ENCODE results near the gene GPX6. TPM values are rescaled to one million over a fixed set of nuclear protein-coding genes. Genes with fewer than 3 reads are reported as not detected.

Gene GPX6
- total RNA-seq, 1 experiment from 2014 or later: not detected

GRCh38 chr6:28491984-28492317 is 23.6 kb downstream of the GPX6 start:
- H3K27me3 ChIP-seq (replicated peaks; ENCODE audit: insufficient read depth, low read depth, low read length, poor library complexity): no peaks in the 10 kb centered on the region
- BruUV-seq (replicated peaks): no TSS peak
- intact Hi-C loops (cut with micrococcal nuclease; ENCODE audit: unreplicated experiment): no loop called here
- no peak for DNase-seq (ENCODE audit: low spot score)
- no peaks in the 10 kb centered on the region for H3K4me1 ChIP-seq (ENCODE audit: insufficient read depth, low read length, poor library complexity, severe bottlenecking)
- ChIA-PET POLR2A (ENCODE audit: low non-redundant PET) (no interaction called here), CTCF (no interaction called here)
- no peaks in the 10 kb centered on the region for H3K9me3 ChIP-seq (ENCODE audit: low read depth, low read length, poor library complexity, severe bottlenecking)
- H3K27ac ChIP-seq (ENCODE audit: low read depth, low read length, poor library complexity, severe bottlenecking): no peak overlapping the region
- no peaks in the 10 kb centered on the region for H3K36me3 ChIP-seq (ENCODE audit: insufficient read depth, low read length, poor library complexity, severe bottlenecking)
- no peak overlapping the region for H3K4me3 ChIP-seq (ENCODE audit: low read depth, low read length, poor library complexity, severe bottlenecking)
- TF ChIP-seq EZH2 (IDR thresholded peaks at IDR 0.05; ENCODE audit: borderline replicate concordance, low read depth, low read length, poor library complexity, severe bottlenecking) (no peak), CTCF (conservative IDR thresholded peaks at IDR 0.05; ENCODE audit: low read depth, low read length) (no peak)

- ChIA-PET POLR2A (ENCODE audit: low non-redundant PET) (no interaction called here), CTCF (no interaction called here)
- BruUV-seq (replicated peaks): TSS peak; percentile 84
- DNase-seq (ENCODE audit: low spot score): peak; percentile 42
- Histone ChIP-seq H3K27me3 (replicated peaks; ENCODE audit: insufficient read depth, low read depth, low read length, poor library complexity) (no peaks in the 10 kb centered on the region), H3K36me3 (ENCODE audit: insufficient read depth, low read length, poor library complexity, severe bottlenecking) (no peaks in the 10 kb centered on the region), H3K9me3 (ENCODE audit: low read depth, low read length, poor library complexity, severe bottlenecking) (no peaks in the 10 kb centered on the region), H3K4me3 (ENCODE audit: low read depth, low read length, poor library complexity, severe bottlenecking) (peak overlapping the region; percentile 62), H3K27ac (ENCODE audit: low read depth, low read length, poor library complexity, severe bottlenecking) (peak overlapping the region; percentile 79), H3K4me1 (ENCODE audit: insufficient read depth, low read length, poor library complexity, severe bottlenecking) (no peaks in the 10 kb centered on the region)
- intact Hi-C loops (cut with micrococcal nuclease; ENCODE audit: unreplicated experiment): no loop called here
- no peak for TF ChIP-seq CTCF (conservative IDR thresholded peaks at IDR 0.05; ENCODE audit: low read depth, low read length)
- TF ChIP-seq EZH2 (IDR thresholded peaks at IDR 0.05; ENCODE audit: borderline replicate concordance, low read depth, low read length, poor library complexity, severe bottlenecking): no peak
Measured at GRCh38 chr6:28490205-28490890, 25.2 kb downstream of the GPX6 start.

DNA sequence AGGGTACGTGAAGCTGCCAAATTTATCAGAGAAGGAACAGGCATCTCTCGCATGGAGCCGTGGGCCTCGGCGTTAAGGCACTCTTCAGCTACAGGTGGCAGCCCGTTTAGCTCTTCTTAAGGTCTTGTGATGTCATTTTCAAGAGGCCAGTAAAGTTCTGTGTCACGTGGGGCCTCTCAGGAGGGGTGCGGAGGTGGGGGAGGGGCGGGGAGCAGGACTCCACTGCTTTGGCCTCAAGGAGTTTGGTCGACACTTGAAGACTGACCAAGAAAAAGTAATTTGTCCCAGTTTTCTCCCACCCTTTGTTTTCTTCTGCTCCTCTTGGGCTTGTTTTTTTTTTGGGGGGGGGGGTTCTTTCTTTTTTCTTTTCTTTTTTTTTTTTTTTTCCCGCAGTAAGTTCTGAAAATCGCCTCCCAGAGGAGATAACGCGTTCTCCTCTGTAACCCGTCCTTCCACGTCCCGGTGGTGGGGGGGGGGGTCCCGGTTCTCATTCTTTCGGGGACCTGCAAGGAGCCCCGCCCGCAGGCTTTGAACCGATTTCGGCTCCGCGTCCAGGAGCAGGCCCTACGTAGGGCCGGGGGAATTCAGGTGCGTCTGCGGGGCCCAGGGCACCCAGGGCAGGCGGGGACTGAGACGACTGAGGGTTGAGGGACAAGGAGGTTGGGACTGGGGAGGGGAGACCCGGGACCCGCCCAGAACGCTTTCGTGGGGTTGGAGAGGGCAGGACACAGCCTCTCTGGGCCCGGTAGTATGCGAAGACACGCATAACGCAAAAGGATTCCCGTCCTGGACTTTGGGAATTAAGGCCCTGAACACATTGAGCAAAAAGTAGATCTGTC is 26.0 kb downstream of the GPX6 start:
- H3K27ac ChIP-seq (ENCODE audit: low read depth, low read length, poor library complexity, severe bottlenecking): peak overlapping the region; percentile 79
- no peaks in the 10 kb centered on the region for H3K9me3 ChIP-seq (ENCODE audit: low read depth, low read length, poor library complexity, severe bottlenecking)
- TF ChIP-seq EZH2 (IDR thresholded peaks at IDR 0.05; ENCODE audit: borderline replicate concordance, low read depth, low read length, poor library complexity, severe bottlenecking): no peak
- no peaks in the 10 kb centered on the region for H3K4me1 ChIP-seq (ENCODE audit: insufficient read depth, low read length, poor library complexity, severe bottlenecking)
- H3K36me3 ChIP-seq (ENCODE audit: insufficient read depth, low read length, poor library complexity, severe bottlenecking): no peaks in the 10 kb centered on the region
- ChIA-PET CTCF (interaction anchor here (0.6 kb wide), 1 partner anchor 40 kb away, joined by 7 read pairs; no protein-coding TSS in a partner anchor), POLR2A (ENCODE audit: low non-redundant PET) (no interaction called here)
- peak overlapping the region; percentile 62 for H3K4me3 ChIP-seq (ENCODE audit: low read depth, low read length, poor library complexity, severe bottlenecking)
- intact Hi-C loops (cut with micrococcal nuclease; ENCODE audit: unreplicated experiment): loop anchor here (2.0 kb wide), 1 partner anchor 349 kb away; no protein-coding TSS in a partner anchor
- peak; percentile 90 for DNase-seq (ENCODE audit: low spot score)
- no peaks in the 10 kb centered on the region for H3K27me3 ChIP-seq (replicated peaks; ENCODE audit: insufficient read depth, low read depth, low read length, poor library complexity)
- no TSS peak for BruUV-seq (replicated peaks)

Data from A673 (cell line).